Esophagus muscularis mucosa (tissue), 4 donors: ENCODE data around the gene EML2. TPM values are rescaled to one million over a fixed set of nuclear protein-coding genes. Genes with fewer than 3 reads are reported as not detected.

Experiments used
- DNase-seq: peaks from one replicate; pipeline ENCODE4 v3.0.0-alpha.2; 2017; ENCODE audit errors: extremely low spot score
- H3K27ac ChIP-seq, 4 donors: fragments of 200-600 bp; sonication (generic); replicated peaks in 1 of 4; 1 replicate in 3 of 4; 2 replicates in 1 of 4; pipeline ENCODE4 v1.5.1; 2016 to 2019; ENCODE audit warnings: mild to moderate bottlenecking in 1 of 4
- H3K27me3 ChIP-seq, 4 donors: fragments of 200-600 bp; sonication (generic); one replicate each; pipeline versions ENCODE4 v1.5.1 to v1.6.0; 2016 to 2019
- H3K36me3 ChIP-seq, 4 donors: fragments of 200-600 bp; sonication (generic); one replicate each; pipeline ENCODE4 v1.5.1; 2016 to 2019
- H3K4me1 ChIP-seq, 4 donors: fragments of 200-600 bp; sonication (generic); one replicate each; pipeline ENCODE4 v1.5.1; 2016 to 2019
- H3K4me3 ChIP-seq, 4 donors: fragments of 200-600 bp; sonication (generic); 1 replicate in 2 of 4; 2 replicates in 2 of 4; pipeline ENCODE4 v1.5.1; 2016 to 2019; ENCODE audit warnings: mild to moderate bottlenecking in 4 of 4, moderate library complexity in 1 of 4
- H3K9me3 ChIP-seq, 4 donors: fragments of 200-600 bp; sonication (generic); 1 replicate in 3 of 4; 2 replicates in 1 of 4; pipeline ENCODE4 v1.5.1; 2016 to 2019
- EP300 ChIP-seq: sonication (generic); formaldehyde crosslinking; IDR thresholded peaks from one replicate; pipeline ENCODE4 v1.6.1; 2017; ENCODE audit warnings: antibody characterized with exemption
- POLR2A ChIP-seq: fragments of 450-650 bp; IDR thresholded peaks from one replicate; pipeline ENCODE4 v1.6.1; 2017; ENCODE audit warnings: antibody characterized with exemption, moderate library complexity, mild to moderate bottlenecking, low read depth
- POLR2AphosphoS5 ChIP-seq, 2 donors: sonication (generic); formaldehyde crosslinking; IDR thresholded peaks; one replicate each; pipeline ENCODE4 v1.6.1; 2017; ENCODE audit warnings: antibody characterized with exemption in 2 of 2
- WGBS: methylation state at CpG from one replicate; pipeline ENCODE4 v1.1.5; 2018; 5-methylcytosine and 5-hydroxymethylcytosine counted together
- intact Hi-C: fragments of 100-400 bp; cut with DNase I; formaldehyde crosslinking; loops from one replicate; pipeline ENCODE4 v1.15.1; 2023
- total RNA-seq, 4 donors: library from RNA; depleted of rRNA; stranded (reverse); fragments of >200 nt; gene quantifications; one replicate each; pipeline versions ENCODE4 v1.1.0 to v1.2.1, GENCODE V29; 2016
- TF ChIP-seq, protein P1 (sequence below), 3 experiments: fragments of 200-600 bp in 2 of 3; fragments of 450-650 bp in 1 of 3; sonication (generic) in 2 of 3; IDR thresholded peaks; one replicate each; pipeline ENCODE4 v1.5.1; 2017 to 2019; ENCODE audit warnings: antibody characterized with exemption in 3 of 3, mild to moderate bottlenecking in 2 of 3, moderate library complexity in 1 of 3

Gene EML2
- total RNA-seq, 4 donors from 2014 or later: 12.0 to 28.4 (median 18.3) TPM

DNA sequence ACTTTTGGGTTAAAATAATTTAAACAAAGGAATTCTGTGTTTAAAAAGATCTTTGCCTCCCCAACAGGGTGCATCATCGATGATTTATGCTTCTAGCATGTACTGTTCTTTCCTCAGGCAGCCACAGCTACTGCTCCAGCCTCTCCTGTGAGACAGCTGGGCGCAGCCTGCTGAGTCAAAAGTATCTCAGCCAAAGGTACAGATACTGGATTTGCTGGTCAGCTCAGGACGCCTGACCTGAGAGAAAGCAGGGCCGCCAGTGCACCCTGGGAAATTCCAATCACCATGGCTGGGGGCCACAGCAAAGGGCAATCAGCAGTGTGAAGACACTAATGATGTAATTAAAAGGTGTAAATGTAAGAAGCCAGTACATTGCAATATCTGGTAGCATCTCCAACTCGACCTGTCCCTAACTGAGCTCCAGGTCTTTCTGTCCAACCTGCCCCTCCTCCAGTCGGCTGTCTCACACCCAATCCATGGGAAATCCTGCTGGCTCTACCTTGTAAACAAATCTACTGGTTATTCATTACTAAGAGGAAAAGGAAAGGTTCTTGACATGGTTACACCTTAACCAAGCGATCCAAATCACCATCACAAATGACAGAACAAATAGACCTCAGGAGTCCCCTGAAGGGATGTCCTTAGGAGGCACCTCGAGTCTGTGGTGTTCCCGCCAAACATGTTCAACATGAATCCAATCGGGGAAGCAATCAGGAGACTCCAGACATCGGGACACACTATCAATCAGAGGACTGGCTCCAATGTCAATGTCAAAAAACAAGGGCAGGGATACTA is 61.9 kb downstream of the EML2 start:
- peak overlapping the region; percentile 61 to 73 (median 68) for H3K27ac ChIP-seq
- DNase-seq: no peak

GRCh38 chr19:45576682-45577081 is 62.5 kb downstream of the EML2 start:
- H3K36me3 ChIP-seq: no peaks in the 10 kb centered on the region
- no peaks in the 10 kb centered on the region for H3K9me3 ChIP-seq
- no peak for DNase-seq
- peak overlapping the region; percentile 61 to 73 (median 68) for H3K27ac ChIP-seq
- no peak overlapping the region for H3K4me3 ChIP-seq
- peaks cover 27 to 45% (median 35%) of the 10 kb centered on the region in 4 donors for H3K4me1 ChIP-seq
- 75% methylated on average over 3 of the region's 3 CpGs for WGBS
- no peak for TF ChIP-seq EP300
- TF ChIP-seq, protein P1, sequence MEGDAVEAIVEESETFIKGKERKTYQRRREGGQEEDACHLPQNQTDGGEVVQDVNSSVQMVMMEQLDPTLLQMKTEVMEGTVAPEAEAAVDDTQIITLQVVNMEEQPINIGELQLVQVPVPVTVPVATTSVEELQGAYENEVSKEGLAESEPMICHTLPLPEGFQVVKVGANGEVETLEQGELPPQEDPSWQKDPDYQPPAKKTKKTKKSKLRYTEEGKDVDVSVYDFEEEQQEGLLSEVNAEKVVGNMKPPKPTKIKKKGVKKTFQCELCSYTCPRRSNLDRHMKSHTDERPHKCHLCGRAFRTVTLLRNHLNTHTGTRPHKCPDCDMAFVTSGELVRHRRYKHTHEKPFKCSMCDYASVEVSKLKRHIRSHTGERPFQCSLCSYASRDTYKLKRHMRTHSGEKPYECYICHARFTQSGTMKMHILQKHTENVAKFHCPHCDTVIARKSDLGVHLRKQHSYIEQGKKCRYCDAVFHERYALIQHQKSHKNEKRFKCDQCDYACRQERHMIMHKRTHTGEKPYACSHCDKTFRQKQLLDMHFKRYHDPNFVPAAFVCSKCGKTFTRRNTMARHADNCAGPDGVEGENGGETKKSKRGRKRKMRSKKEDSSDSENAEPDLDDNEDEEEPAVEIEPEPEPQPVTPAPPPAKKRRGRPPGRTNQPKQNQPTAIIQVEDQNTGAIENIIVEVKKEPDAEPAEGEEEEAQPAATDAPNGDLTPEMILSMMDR (IDR thresholded peaks at IDR 0.05): no peak
- no peak for TF ChIP-seq POLR2AphosphoS5 (IDR thresholded peaks at IDR 0.05)
- TF ChIP-seq POLR2A: no peak
- intact Hi-C loops: loop anchor here (5.0 kb wide), 1 partner anchor 49 kb away; no protein-coding TSS in a partner anchor
- H3K27me3 ChIP-seq: no peaks in the 10 kb centered on the region

More for the DNA sequence above, 61.9 kb downstream of the EML2 start:
- Histone ChIP-seq H3K4me1 (peaks cover 27 to 45% (median 35%) of the 10 kb centered on the region in 4 donors), H3K36me3 (peaks cover 0 to 1% (median 0%) of the 10 kb centered on the region in 4 donors), H3K9me3 (no peaks in the 10 kb centered on the region), H3K4me3 (no peak overlapping the region), H3K27me3 (no peaks in the 10 kb centered on the region)
- intact Hi-C loops: loop anchor here (5.0 kb wide), 1 partner anchor 50 kb away; no protein-coding TSS in a partner anchor
- WGBS: 46% methylated on average over 11 of the region's 11 CpGs
- TF ChIP-seq POLR2AphosphoS5 (IDR thresholded peaks at IDR 0.05) (peak; percentile 55 to 70), POLR2A (no peak)

DNA sequence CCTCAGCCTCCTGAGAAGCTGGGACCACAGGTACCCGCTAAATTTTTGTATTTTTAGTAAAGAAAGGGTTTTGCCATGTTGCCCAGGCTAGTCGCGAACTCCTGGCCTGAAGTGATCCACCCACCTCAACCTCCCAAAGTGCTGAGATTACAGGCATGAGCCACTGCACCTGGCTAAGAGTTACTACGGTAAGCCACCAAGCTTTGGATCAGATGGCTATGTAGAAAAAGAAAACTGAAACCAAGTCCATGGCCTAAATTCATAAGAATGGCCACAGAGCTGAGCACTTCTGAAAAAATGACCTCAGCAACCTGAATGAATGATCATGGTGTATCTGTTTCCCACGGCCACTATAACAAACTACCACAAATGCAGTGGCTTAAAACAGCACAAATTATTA is 64.0 kb downstream of the EML2 start:
- Histone ChIP-seq H3K4me1 (peaks cover 27 to 45% (median 33%) of the 10 kb centered on the region in 4 donors), H3K4me3 (no peak overlapping the region), H3K9me3 (no peaks in the 10 kb centered on the region), H3K27me3 (no peaks in the 10 kb centered on the region), H3K36me3 (no peaks in the 10 kb centered on the region), H3K27ac (no peak overlapping the region)
- TF ChIP-seq POLR2A (no peak), POLR2AphosphoS5 (IDR thresholded peaks at IDR 0.05) (no peak), EP300 (no peak)
- TF ChIP-seq, protein P1 (IDR thresholded peaks at IDR 0.05): no peak
- 86% methylated on average over 5 of the region's 5 CpGs for WGBS
- no peak for DNase-seq
- intact Hi-C loops: loop anchor here (5.0 kb wide), 1 partner anchor 48 kb away; no protein-coding TSS in a partner anchor

DNA sequence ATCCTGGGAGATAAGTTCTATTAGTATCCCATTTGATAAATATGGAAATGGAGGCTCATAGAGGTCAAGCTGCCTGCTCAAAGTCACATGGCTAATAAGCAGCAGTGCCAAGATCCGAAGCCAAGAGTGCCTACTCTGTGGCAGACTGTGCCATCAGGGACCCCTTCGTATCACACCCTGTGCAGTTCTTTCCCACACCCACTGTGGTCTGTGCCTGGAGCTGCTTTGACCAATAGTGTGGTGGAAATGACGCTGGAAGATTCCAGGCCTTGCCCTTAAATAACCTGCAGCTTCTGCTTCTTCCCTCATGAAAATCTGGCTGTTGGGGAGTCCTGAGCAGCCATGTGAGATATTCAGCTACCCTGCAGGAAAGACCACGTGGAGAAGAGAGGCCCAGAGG is 64.7 kb downstream of the EML2 start:
- intact Hi-C loops: no loop called here

More for the DNA sequence above, 64.7 kb downstream of the EML2 start:
- H3K9me3 ChIP-seq: no peaks in the 10 kb centered on the region
- WGBS: 87% methylated on average over 4 of the region's 4 CpGs
- H3K27me3 ChIP-seq: no peaks in the 10 kb centered on the region
- H3K4me3 ChIP-seq: no peak overlapping the region
- H3K27ac ChIP-seq: no peak overlapping the region
- no peaks in the 10 kb centered on the region for H3K36me3 ChIP-seq
- TF ChIP-seq, protein P1 (IDR thresholded peaks at IDR 0.05): no peak
- TF ChIP-seq POLR2A: no peak
- TF ChIP-seq EP300: no peak
- no peak for TF ChIP-seq POLR2AphosphoS5 (IDR thresholded peaks at IDR 0.05)
- no peak for DNase-seq
- H3K4me1 ChIP-seq: peaks cover 34 to 52% (median 39%) of the 10 kb centered on the region in 4 donors
